Mesothelial cell of epicardium (in vitro differentiated cells): ENCODE data around the gene CUL2. TPM values are rescaled to one million over a fixed set of nuclear protein-coding genes. Genes with fewer than 3 reads are reported as not detected.

Experiments
- DNase-seq, 2 experiments: peaks; one replicate each; pipeline ENCODE4 v3.0.0; 2021; ENCODE audit warnings: low spot score in 2 of 2; ENCODE audit not compliant: unreplicated experiment in 2 of 2
- H3K27ac Mint-ChIP-seq: 2 replicates; pipeline ENCODE4 v1.8.0; 2021; ENCODE audit warnings: mixed read lengths
- H3K27me3 Mint-ChIP-seq: 2 replicates; pipeline ENCODE4 v1.8.0; 2021; ENCODE audit warnings: low read depth, mixed read lengths
- H3K36me3 Mint-ChIP-seq: 2 replicates; pipeline ENCODE4 v1.8.0; 2021; ENCODE audit warnings: mixed read lengths
- H3K4me1 Mint-ChIP-seq: 2 replicates; pipeline ENCODE4 v1.8.0; 2021; ENCODE audit warnings: mixed read lengths
- H3K4me3 Mint-ChIP-seq: 2 replicates; pipeline ENCODE4 v1.8.0; 2021; ENCODE audit warnings: mild to moderate bottlenecking, moderate library complexity, mixed read lengths
- H3K9me3 Mint-ChIP-seq: 2 replicates; pipeline ENCODE4 v1.8.0; 2021; ENCODE audit warnings: mixed read lengths
- CTCF ChIP-seq: fragments of 200-600 bp; sonication (generic); IDR thresholded peaks from one replicate; pipeline ENCODE4 v1.5.0; 2021; ENCODE audit warnings: antibody characterized with exemption; ENCODE audit not compliant: unreplicated experiment
- total RNA-seq: library from RNA; stranded (reverse); gene quantifications from 3 replicates; pipeline ENCODE4 v1.2.1, GENCODE V29; 2021

The CUL2 gene
- total RNA-seq, 1 donor from 2014 or later = 33.7 TPM

GRCh38 chr10:35130663-35131062, 40.5 kb upstream of the CUL2 start:
- no peak for TF ChIP-seq CTCF
- Mint-ChIP-seq H3K27ac (no peak overlapping the region), H3K9me3 (no peaks in the 10 kb centered on the region), H3K4me1 (peaks cover 31% of the 10 kb centered on the region), H3K36me3 (no peaks in the 10 kb centered on the region), H3K27me3 (no peaks in the 10 kb centered on the region), H3K4me3 (no peak overlapping the region)
- DNase-seq = no peak

GRCh38 chr10:35129185-35129674, 39.1 kb upstream of the CUL2 start:
- Mint-ChIP-seq H3K4me1 (peaks cover 31% of the 10 kb centered on the region), H3K36me3 (no peaks in the 10 kb centered on the region), H3K4me3 (peak overlapping the region; percentile 89), H3K27me3 (no peaks in the 10 kb centered on the region), H3K27ac (peak overlapping the region; percentile 70), H3K9me3 (no peaks in the 10 kb centered on the region)
- DNase-seq = no peak
- TF ChIP-seq CTCF = no peak

GRCh38 chr10:35127289-35127891, 37.2 kb upstream of the CUL2 start:
- no peak for TF ChIP-seq CTCF
- no peaks in the 10 kb centered on the region for H3K9me3 Mint-ChIP-seq
- no peaks in the 10 kb centered on the region for H3K27me3 Mint-ChIP-seq
- peak overlapping the region; percentile 89 for H3K4me3 Mint-ChIP-seq
- DNase-seq = peak; percentile 32 to 73
- H3K27ac Mint-ChIP-seq = peak overlapping the region; percentile 98
- H3K4me1 Mint-ChIP-seq = peaks cover 24% of the 10 kb centered on the region
- no peaks in the 10 kb centered on the region for H3K36me3 Mint-ChIP-seq

- H3K9me3 Mint-ChIP-seq = no peaks in the 10 kb centered on the region
- no peaks in the 10 kb centered on the region for H3K27me3 Mint-ChIP-seq
- H3K4me1 Mint-ChIP-seq = peaks cover 24% of the 10 kb centered on the region
- H3K27ac Mint-ChIP-seq = peak within 1 kb of the TSS; percentile 98
- peak; percentile 98 to 100 for DNase-seq
- H3K4me3 Mint-ChIP-seq = peak within 1 kb of the TSS; percentile 89
- peak; percentile 100 for TF ChIP-seq CTCF
- H3K36me3 Mint-ChIP-seq = no peaks in the 10 kb centered on the region
These were observed 36.6 kb upstream of the CUL2 start, which contains the start of gene CREM for GRCh38 chr10:35126530-35127288. Gene CREM, plus strand, starts transcription at chr10:35126846. Its CDS starts 10,990 bp downstream, at chr10:35137836.

GRCh38 chr10:35126062-35126529, 36.0 kb upstream of the CUL2 start:
- TF ChIP-seq CTCF = no peak
- no peak for DNase-seq
- Mint-ChIP-seq H3K27ac (peak overlapping the region; percentile 82), H3K4me3 (peak overlapping the region; percentile 89), H3K27me3 (no peaks in the 10 kb centered on the region), H3K4me1 (peaks cover 24% of the 10 kb centered on the region), H3K36me3 (no peaks in the 10 kb centered on the region), H3K9me3 (no peaks in the 10 kb centered on the region)
